OCI-LY1 (cell line): ENCODE measurements around the gene MBD2.
A peak's percentile ranks its signal among the peaks of the same experiment; 100 is the strongest.

ENCODE experiments used
- H2AFZ ChIP-seq: fragments of 200-600 bp; sonication (generic), shearing (Covaris generic); 2 replicates; pipeline ENCODE4 v1.6.0; 2014; ENCODE audit warnings: antibody characterized with exemption, mild to moderate bottlenecking, low read length
- H3F3A ChIP-seq: fragments of 200-600 bp; sonication (generic), shearing (Covaris generic); 2 replicates; pipeline ENCODE4 v1.6.0; 2014; ENCODE audit warnings: mild to moderate bottlenecking, antibody characterized with exemption, low read length, moderate library complexity; ENCODE audit not compliant: insufficient read depth
- H3K27ac ChIP-seq: fragments of 200-600 bp; sonication (generic); 2 replicates; pipeline ENCODE4 v1.5.1; 2014; ENCODE audit warnings: low read length, mixed run types, mild to moderate bottlenecking, low read depth; ENCODE audit not compliant: poor library complexity, severe bottlenecking
- H3K27me3 ChIP-seq: fragments of 200-600 bp; sonication (generic); 2 replicates; pipeline ENCODE4 v1.6.0; 2014; ENCODE audit warnings: antibody characterized with exemption, mild to moderate bottlenecking, low read length, moderate library complexity; ENCODE audit not compliant: insufficient read depth
- H3K36me3 ChIP-seq: fragments of 200-600 bp; sonication (generic); 2 replicates; pipeline ENCODE4 v1.6.1; 2014; ENCODE audit warnings: mild to moderate bottlenecking, antibody characterized with exemption, low read length, moderate library complexity, mixed read lengths; ENCODE audit not compliant: insufficient read depth
- H3K4me1 ChIP-seq: fragments of 200-600 bp; sonication (generic); 2 replicates; pipeline ENCODE4 v1.5.1; 2014; ENCODE audit warnings: mild to moderate bottlenecking, low read length, moderate library complexity; ENCODE audit not compliant: insufficient read depth, severe bottlenecking
- H3K4me2 ChIP-seq: fragments of 200-600 bp; sonication (generic), shearing (Covaris generic); 2 replicates; pipeline ENCODE4 v1.6.1; 2014; ENCODE audit warnings: low read length
- H3K4me3 ChIP-seq: fragments of 200-600 bp; sonication (generic); 2 replicates; pipeline ENCODE4 v1.5.1; 2014; ENCODE audit warnings: low read length, low read depth, mild to moderate bottlenecking, mixed read lengths; ENCODE audit not compliant: poor library complexity, severe bottlenecking
- H3K79me2 ChIP-seq: fragments of 200-600 bp; shearing (Covaris generic); 2 replicates; pipeline ENCODE4 v1.6.1; 2016; ENCODE audit warnings: mixed run types, low read length, mixed read lengths; ENCODE audit not compliant: insufficient read depth
- H3K9ac ChIP-seq: fragments of 200-600 bp; sonication (generic), shearing (Covaris generic); 2 replicates; pipeline ENCODE4 v1.6.1; 2014; ENCODE audit warnings: mild to moderate bottlenecking, low read length, mixed read lengths
- H3K9me2 ChIP-seq: fragments of 200-600 bp; sonication (generic), shearing (Covaris generic); 2 replicates; pipeline ENCODE4 v1.6.1; 2014; ENCODE audit warnings: low read depth, mild to moderate bottlenecking, low read length, mixed read lengths
- H3K9me3 ChIP-seq: fragments of 200-600 bp; shearing (Covaris generic); 2 replicates; pipeline ENCODE4 v1.6.1; 2014; ENCODE audit warnings: low read length, mixed read lengths
- H4K20me1 ChIP-seq: fragments of 200-600 bp; sonication (generic), shearing (Covaris generic); 2 replicates; pipeline ENCODE4 v1.6.0; 2016; ENCODE audit warnings: mild to moderate bottlenecking, low read length; ENCODE audit not compliant: insufficient read depth
- EZH2 ChIP-seq: fragments of 200-600 bp; sonication (generic), shearing (Covaris generic); IDR thresholded peaks from 2 replicates; pipeline ENCODE4 v1.8.0; 2017; ENCODE audit warnings: borderline replicate concordance, mixed run types, mild to moderate bottlenecking, antibody characterized with exemption, low read length, moderate library complexity, mixed read lengths
- TF ChIP-seq, protein P1 (sequence below): fragments of 200-600 bp; sonication (generic), shearing (Covaris generic); IDR thresholded peaks from 2 replicates; pipeline ENCODE4 v1.5.1; 2017; ENCODE audit warnings: mild to moderate bottlenecking, antibody characterized with exemption, low read length, moderate library complexity, mixed read lengths

Gene MBD2

DNA sequence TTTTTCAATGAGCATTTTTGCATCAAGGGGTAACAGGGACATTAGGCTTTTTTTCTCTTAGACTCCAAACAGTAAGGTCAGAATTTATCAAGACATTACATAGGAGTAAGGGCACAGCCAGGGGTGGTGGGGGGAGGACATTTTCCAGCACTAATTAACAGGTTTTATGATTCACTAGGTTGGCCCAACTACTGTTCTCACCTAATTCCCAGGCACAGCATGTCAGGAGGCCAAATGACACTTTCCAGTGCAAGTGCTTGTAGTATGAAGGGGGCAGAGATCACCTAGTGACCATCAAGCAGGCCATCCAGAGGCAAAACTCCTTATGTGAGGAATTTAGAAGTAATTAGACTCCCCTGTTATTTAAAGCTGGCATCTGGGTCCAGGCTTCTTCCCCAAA is 3.9 kb upstream of the MBD2 start:
- no peaks in the 10 kb centered on the region for H3K36me3 ChIP-seq
- H3K27me3 ChIP-seq = no peaks in the 10 kb centered on the region
- no peak overlapping the region for H2AFZ ChIP-seq
- H3K27ac ChIP-seq = no peak overlapping the region
- peaks cover 16% of the 10 kb centered on the region for H3K4me1 ChIP-seq
- no peaks in the 10 kb centered on the region for H3K9me2 ChIP-seq
- H3K79me2 ChIP-seq = peaks cover 4% of the 10 kb centered on the region
- H3F3A ChIP-seq = no peaks in the 10 kb centered on the region
- no peak overlapping the region for H3K4me2 ChIP-seq
- no peaks in the 10 kb centered on the region for H4K20me1 ChIP-seq
- no peak overlapping the region for H3K4me3 ChIP-seq
- no peaks in the 10 kb centered on the region for H3K9me3 ChIP-seq
- no peak for TF ChIP-seq EZH2
- TF ChIP-seq, protein P1, sequence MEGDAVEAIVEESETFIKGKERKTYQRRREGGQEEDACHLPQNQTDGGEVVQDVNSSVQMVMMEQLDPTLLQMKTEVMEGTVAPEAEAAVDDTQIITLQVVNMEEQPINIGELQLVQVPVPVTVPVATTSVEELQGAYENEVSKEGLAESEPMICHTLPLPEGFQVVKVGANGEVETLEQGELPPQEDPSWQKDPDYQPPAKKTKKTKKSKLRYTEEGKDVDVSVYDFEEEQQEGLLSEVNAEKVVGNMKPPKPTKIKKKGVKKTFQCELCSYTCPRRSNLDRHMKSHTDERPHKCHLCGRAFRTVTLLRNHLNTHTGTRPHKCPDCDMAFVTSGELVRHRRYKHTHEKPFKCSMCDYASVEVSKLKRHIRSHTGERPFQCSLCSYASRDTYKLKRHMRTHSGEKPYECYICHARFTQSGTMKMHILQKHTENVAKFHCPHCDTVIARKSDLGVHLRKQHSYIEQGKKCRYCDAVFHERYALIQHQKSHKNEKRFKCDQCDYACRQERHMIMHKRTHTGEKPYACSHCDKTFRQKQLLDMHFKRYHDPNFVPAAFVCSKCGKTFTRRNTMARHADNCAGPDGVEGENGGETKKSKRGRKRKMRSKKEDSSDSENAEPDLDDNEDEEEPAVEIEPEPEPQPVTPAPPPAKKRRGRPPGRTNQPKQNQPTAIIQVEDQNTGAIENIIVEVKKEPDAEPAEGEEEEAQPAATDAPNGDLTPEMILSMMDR = no peak
- H3K9ac ChIP-seq = no peak overlapping the region

DNA sequence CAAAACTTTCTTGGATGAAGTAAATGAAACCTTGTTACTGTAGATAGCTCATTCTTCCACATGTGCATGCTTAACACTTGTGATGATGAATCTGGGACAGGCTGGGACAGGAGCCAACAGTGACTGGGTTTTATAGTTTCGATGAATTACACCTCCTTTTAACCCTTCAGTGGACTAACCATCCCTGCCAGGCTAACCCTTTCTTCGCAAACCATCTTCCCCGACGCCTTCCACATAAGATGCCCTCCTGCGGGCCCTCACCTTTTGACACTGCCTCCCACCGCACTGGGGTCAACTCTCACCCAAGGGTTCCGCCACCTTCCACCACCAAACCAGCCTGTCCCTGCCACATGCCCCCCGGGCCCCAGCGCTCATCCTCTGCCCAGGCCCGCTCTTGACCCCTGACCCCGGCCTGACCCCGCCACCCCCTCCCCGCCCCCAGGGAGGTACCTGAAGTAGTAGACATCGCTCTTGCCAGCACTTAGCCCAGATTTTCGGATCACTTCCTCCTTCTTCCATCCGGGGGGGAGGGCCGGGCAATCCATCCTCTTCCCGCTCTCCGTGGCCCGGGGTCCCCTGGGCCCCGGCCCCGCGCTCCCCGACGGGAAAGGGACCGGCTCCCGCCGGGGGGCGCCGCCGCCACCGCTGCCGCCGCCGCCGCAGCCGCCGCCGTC is 764 bp downstream of the MBD2 start:
- no peaks in the 10 kb centered on the region for H3K9me2 ChIP-seq
- H3K27me3 ChIP-seq = no peaks in the 10 kb centered on the region
- H3F3A ChIP-seq = no peaks in the 10 kb centered on the region
- H4K20me1 ChIP-seq = no peaks in the 10 kb centered on the region
- peak overlapping the region; percentile 84 for H3K27ac ChIP-seq
- peaks cover 49% of the 10 kb centered on the region for H3K79me2 ChIP-seq
- H2AFZ ChIP-seq = no peak overlapping the region
- peaks cover 53% of the 10 kb centered on the region for H3K4me1 ChIP-seq
- H3K4me2 ChIP-seq = peak overlapping the region; percentile 87
- peak overlapping the region; percentile 88 for H3K4me3 ChIP-seq
- no peaks in the 10 kb centered on the region for H3K9me3 ChIP-seq
- peak overlapping the region; percentile 81 for H3K9ac ChIP-seq
- peaks cover 15% of the 10 kb centered on the region; the same call in 1 of the 2 replicates for H3K36me3 ChIP-seq
- TF ChIP-seq EZH2 = no peak
- TF ChIP-seq, protein P1 = no peak

DNA sequence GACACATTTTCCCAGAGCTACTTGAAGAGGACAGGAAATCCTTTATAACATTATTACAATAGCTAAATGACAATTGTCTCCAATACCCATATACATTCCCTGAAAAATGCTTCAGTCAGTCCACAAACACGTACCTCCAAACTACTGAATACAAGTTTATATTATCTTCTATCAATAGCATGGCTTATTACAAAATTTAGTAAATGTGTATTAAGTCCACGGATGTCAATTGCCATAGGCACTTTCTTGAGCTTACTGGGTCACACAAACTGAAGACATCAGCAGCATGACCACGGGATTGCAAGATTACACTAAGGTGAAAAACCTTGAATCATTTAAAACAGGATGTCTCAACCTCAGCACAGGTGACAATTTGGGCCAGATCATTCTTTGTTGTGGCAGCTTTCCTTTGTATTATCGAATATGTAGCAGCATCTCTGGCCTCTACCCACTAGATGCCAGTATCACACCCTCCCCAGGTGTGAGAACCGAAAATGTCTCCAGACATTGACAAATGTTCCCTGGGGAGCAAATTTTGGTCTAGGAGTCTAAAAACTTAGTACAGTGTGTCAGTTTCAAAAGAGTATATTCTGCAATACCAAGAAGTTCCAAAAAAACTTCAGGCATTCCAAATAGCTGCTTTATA is 1.4 kb downstream of the MBD2 start:
- peaks cover 59% of the 10 kb centered on the region for H3K4me1 ChIP-seq
- peak overlapping the region; percentile 87 for H3K4me2 ChIP-seq
- peaks cover 55% of the 10 kb centered on the region for H3K79me2 ChIP-seq
- H3K36me3 ChIP-seq = peaks cover 15% of the 10 kb centered on the region; the same call in 1 of the 2 replicates
- H3K9ac ChIP-seq = peak overlapping the region; percentile 81
- peak overlapping the region; percentile 88 for H3K4me3 ChIP-seq
- H2AFZ ChIP-seq = no peak overlapping the region
- H3K27ac ChIP-seq = peak overlapping the region; percentile 84
- H3K9me3 ChIP-seq = no peaks in the 10 kb centered on the region
- H3K9me2 ChIP-seq = no peaks in the 10 kb centered on the region
- H4K20me1 ChIP-seq = no peaks in the 10 kb centered on the region
- H3K27me3 ChIP-seq = no peaks in the 10 kb centered on the region
- no peaks in the 10 kb centered on the region for H3F3A ChIP-seq
- TF ChIP-seq, protein P1 = peak; percentile 66
- TF ChIP-seq EZH2 = no peak
